MM.1S (cell line): ENCODE results near the gene MBLAC2.

Experiments
- EZH2 ChIP-seq: fragments of 300-600 bp; sonication (generic); optimal IDR thresholded peaks from 2 replicates; pipeline ENCODE3; 2017; ENCODE audit warnings: low read depth, mild to moderate bottlenecking, antibody characterized with exemption, low read length, mixed read lengths
- TF ChIP-seq, protein P1 (sequence below): fragments of 300-600 bp; sonication (generic); IDR thresholded peaks from 2 replicates; pipeline ENCODE4 v1.5.1; 2016; ENCODE audit warnings: antibody characterized with exemption, low read length, mixed read lengths

DNA sequence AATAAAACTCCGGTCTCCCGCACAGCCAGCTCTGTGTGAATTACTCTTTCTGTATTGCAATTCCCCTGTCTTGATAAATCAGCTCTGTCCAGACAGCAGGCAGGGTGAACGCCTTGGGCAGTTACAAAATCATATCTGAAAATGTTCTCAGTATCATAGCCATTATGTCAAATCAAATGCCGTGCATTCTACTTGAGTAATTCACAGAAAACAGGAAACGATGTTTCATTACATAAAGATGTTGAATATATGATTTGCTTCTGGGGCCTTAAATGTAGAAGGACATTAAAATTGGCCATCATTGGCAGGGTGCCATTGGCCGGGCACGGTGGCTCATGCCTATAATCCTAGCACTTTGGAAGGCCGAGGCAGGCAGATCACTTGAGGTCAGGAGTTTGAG lies 8.6 kb upstream of the MBLAC2 start:
- TF ChIP-seq EZH2, result no peak
- TF ChIP-seq, protein P1, sequence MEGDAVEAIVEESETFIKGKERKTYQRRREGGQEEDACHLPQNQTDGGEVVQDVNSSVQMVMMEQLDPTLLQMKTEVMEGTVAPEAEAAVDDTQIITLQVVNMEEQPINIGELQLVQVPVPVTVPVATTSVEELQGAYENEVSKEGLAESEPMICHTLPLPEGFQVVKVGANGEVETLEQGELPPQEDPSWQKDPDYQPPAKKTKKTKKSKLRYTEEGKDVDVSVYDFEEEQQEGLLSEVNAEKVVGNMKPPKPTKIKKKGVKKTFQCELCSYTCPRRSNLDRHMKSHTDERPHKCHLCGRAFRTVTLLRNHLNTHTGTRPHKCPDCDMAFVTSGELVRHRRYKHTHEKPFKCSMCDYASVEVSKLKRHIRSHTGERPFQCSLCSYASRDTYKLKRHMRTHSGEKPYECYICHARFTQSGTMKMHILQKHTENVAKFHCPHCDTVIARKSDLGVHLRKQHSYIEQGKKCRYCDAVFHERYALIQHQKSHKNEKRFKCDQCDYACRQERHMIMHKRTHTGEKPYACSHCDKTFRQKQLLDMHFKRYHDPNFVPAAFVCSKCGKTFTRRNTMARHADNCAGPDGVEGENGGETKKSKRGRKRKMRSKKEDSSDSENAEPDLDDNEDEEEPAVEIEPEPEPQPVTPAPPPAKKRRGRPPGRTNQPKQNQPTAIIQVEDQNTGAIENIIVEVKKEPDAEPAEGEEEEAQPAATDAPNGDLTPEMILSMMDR, result no peak
